GM19099 (cell line): ENCODE data around the gene SHBG.

Experiments used
- POLR2A ChIP-seq: IDR thresholded peaks from 3 replicates; pipeline ENCODE4 v1.6.1; 2011; ENCODE audit warnings: low read depth; ENCODE audit not compliant: insufficient read length; ENCODE audit errors: extremely low read depth

SHBG gene

DNA sequence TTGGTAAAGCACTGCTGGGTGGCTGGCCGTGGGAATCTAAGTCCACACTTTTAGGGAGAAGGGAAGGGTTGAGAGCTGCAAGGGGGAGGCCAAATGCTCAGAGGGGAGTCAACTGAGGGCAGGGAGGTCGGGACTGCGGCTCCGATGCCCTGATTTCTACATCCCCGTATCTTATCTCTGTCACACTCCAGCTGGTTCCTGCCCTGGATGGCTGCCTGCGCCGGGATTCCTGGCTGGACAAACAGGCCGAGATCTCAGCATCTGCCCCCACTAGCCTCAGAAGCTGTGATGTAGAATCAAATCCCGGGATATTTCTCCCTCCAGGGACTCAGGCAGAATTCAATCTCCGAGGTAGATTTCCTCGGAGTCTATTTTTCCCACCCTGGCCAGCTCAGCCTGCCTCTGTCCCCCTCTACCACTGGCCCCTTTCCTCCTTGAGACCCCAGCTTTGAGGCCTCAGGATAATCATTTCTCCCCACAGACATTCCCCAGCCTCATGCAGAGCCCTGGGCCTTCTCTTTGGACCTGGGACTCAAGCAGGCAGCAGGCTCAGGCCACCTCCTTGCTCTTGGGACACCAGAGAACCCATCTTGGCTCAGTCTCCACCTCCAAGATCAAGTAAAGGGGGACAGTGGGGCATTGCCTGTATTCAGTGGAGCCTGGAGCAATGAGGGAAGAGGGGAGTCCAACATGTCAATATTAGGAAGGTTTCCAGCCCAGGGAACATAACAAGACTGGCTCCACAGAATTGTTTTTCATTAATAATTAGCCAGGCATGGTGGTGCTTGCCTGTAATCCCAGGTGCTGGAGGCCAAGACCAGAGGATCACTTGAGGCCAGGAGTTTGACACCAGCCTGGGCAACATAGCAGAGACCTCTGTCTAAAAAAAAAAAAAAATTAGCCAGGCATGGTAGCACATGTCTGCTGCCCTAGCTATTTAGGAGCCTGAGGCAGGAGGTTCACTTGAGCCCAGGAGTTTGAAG lies 1.8 kb downstream of the SHBG start:
- no peak for TF ChIP-seq POLR2A

DNA sequence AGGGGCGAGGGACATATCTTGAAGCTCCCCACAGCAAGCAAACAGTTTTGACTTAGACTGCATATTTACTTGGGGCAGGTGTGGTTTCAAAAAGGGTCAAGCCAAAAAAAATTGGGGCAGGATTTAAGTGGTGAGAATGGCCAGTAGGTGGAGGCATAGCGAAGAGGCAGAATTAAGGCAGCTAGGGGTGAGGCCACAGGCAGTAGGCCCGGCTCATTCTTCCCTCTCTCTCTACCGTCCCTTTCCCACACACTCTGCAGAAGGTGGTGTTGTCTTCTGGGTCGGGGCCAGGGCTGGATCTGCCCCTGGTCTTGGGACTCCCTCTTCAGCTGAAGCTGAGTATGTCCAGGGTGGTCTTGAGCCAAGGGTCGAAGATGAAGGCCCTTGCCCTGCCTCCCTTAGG lies 2.6 kb downstream of the SHBG start:
- TF ChIP-seq POLR2A = no peak

DNA sequence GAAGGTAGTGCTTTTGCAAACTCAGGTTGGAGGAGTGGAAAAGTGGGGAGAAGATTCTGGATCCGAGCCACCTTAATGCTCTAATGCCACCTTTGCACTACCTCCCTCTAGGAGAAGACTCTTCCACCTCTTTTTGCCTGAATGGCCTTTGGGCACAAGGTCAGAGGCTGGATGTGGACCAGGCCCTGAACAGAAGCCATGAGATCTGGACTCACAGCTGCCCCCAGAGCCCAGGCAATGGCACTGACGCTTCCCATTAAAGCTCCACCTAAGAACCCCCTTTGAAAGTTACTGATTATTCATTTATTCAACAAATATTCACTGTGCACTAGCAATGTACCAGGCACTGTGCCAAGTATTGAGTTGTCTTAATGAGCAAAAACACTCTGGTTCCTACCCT lies 3.2 kb downstream of the SHBG start:
- no peak for TF ChIP-seq POLR2A

DNA sequence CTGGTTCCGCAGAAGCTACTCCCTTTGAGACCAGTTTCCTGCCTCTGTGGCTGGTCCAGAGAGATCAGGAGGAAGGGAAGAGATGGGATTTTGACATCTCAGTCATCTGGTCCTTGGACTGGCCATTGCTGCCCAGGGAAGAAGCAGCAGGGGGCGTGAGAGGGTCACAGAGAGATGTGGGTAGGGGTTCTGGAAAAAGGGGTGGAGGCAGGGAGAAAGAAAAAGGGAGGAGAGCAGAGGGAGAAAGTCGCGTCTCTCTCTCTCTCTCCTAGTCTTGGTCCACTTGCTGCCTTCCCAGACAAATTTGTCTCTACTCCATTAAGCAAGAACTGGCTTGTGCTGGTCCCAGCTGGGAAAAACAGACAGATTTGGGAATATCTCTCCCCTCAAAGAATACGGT lies 4.4 kb downstream of the SHBG start:
- no peak for TF ChIP-seq POLR2A

DNA sequence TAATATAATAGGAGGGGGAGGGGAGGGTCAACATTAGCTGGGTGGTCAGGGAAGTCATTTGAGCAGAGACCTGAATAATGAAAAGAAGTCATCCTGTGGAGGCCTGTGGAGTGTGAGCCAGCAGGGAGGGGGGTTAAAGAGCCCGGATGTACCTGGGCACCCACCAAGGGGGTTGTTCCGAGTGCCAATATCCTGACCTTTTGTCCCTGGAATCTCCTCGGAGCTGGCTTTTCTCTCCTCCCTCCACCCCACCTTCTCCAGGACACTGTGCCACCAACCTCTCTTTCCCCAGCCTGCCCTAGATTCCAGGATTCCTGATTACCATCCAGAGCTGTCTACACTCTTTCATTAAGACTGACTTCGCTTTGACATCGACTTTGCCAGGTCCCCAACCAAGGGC lies 6.2 kb downstream of the SHBG start:
- TF ChIP-seq POLR2A = no peak

DNA sequence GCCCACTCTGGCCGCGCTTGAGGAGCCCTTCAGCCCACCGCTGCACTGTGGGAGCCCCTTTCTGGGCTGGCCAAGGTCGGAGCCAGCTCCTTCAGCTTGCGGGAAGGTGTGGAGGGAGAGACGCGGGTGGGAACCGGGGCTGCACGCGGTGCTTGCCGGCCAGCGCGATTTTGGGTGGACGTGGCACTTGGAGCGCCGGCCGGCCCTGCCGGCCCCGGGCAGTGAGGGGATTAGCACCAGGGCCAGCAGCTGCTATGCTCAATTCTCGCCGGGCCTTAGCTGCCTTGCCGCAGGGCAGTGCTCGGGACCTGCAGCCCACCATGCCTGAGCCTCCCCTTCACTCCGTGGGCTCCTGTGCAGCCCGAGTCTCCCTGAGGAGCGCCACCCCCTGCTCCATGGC lies 10.8 kb downstream of the SHBG start:
- no peak for TF ChIP-seq POLR2A

DNA sequence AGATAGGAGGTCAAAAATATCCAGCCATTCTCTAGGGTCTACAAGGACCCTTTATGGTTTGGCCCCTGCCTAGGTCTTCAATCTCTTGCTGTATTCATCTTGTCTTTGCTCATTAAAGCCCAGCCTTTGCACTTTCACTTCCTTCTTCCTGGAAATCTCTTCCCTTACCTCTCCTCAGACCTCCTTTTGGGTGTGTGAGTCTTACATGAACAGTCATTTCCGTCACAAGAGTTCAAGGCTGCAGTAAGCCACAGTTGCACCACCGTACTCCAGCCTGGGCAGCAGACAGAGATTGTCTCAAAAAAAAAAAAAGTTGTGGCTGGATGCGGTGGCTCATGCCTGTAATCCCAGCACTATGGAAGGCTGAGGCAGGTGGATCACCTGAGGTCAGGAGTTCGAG lies 14.8 kb downstream of the SHBG start:
- no peak for TF ChIP-seq POLR2A

DNA sequence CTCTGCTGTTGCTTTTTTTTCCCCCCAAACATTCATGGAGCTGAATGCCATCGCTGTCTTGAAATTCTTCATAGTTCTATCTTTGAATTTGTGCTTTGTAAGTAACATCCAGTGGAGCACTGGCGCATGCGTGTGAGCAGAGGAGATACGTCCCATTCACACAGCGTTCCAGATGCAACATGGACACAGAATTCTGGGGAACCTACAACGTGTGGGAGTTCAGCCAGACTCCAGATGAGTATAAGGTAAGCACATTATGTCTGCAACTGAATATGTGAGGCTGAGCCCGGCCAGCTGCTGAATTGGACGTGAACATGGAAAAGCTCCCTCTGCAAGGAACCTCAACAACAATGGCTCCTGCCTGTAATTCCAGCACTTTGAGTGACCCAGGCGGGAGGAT lies 16.5 kb downstream of the SHBG start:
- TF ChIP-seq POLR2A = no peak

DNA sequence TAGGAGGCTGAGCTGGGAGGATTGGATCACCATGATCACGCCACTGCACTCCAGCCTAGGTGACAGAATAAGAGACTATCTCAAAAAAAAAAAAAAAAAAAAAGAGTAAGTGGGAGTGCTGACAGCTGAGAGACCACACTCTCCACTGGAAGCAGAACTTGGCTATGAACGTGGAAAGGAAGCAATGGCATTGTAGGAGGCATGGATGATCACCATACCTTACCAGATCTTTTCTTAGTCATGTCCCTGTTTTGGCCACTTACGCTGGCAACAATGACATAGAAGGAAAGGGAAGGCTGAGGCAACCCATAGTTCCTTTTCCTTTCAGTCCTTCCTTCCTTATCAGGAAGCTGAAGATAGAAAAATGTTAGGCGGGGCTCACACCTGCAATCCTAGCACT lies 17.1 kb downstream of the SHBG start:
- TF ChIP-seq POLR2A = no peak

DNA sequence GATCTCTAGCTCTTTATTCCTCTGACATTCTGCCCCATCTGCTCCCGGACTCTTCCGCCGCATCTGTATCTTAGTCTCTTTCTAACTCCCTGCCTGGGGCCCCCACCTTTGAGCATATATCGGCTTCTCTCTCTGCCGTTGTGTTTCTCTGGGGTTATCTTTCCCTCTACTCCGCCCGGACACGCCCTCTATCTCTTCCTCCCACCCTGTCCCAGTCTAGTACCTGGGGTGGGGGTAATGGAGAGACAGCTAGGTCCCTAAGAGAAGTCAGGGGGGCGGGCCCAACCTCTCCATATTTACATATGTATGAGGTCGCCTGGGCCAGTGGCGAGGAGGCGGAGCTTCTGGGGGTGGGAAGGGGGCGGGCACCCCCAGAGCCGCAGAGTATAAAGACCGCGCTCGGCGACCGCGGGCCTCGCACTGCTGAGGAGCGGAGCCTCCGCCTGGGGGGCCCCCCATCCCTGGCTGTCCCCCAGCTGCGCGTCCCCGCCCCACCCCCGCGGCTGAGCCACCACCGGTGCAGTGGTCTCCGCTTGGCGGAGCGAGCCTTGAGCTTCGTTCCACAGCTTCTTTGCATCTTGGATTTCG lies 20.7 kb downstream of the SHBG start, which contains the start of gene ATP1B2:
Gene ATP1B2, plus strand, starts transcription at position 418 of the 588 bp plus-strand sequence. CDS start 593 bp downstream, outside the sequence.
- TF ChIP-seq POLR2A = peak; percentile 20

DNA sequence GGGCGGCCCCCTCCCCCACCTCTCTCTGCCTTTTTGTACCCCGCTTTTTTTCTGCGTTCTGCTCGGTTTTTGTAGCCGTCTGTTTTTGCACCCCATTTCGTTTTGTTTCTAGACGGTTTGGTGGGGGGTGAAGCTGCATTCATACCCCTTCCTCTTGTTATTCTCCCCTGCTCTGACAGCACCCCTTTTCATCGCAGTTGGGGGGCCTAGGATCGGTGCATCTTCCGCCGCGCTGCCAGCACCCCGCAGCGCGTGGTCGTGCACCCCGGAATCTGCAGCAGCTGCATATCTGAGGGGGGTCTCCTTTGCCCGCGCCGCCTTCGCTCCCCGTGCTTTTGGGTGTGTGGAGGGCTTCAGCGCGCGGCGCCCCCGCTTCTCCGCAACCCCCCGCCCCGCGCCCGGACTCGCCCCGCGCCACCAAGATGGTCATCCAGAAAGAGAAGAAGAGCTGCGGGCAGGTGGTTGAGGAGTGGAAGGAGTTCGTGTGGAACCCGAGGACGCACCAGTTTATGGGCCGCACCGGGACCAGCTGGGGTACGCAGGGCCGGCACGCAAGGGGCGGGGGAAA lies 21.2 kb downstream of the SHBG start:
- TF ChIP-seq POLR2A = no peak

DNA sequence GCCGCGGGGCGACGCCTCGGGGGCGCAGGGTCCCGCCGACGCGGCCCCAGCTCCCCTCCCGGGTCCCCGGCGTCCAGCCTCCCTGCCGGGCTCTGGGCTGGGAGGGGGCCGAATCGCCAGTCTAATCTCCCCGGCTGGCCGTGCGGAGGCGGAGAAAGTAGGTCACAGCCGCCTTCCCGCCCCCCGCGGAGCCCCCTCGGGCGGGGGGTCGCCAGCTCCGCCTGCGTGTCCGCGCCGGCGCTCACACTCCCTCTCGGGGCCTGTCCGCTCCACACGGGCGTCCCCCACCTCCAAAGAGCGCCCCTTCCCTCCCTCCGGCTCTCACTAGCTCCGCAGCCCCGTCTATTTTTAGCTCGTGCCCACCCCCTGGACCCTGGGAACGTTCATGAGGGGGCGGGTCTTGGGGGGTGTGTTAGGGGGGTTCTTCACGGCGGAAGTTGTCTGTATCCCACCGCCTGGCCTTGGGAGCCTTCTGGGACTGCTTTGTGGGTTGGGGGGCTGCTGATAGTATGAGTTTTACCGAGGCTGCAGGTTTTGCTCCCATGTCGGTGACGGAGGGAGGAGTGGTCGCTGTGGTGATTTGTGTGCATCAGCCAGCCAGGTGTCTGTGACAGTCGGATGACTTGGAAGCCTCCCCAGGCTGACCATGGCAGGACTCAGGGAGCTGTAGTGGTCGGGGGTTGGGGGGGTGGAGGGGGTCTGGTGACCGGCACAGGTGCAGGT lies 21.9 kb downstream of the SHBG start:
- TF ChIP-seq POLR2A = no peak

DNA sequence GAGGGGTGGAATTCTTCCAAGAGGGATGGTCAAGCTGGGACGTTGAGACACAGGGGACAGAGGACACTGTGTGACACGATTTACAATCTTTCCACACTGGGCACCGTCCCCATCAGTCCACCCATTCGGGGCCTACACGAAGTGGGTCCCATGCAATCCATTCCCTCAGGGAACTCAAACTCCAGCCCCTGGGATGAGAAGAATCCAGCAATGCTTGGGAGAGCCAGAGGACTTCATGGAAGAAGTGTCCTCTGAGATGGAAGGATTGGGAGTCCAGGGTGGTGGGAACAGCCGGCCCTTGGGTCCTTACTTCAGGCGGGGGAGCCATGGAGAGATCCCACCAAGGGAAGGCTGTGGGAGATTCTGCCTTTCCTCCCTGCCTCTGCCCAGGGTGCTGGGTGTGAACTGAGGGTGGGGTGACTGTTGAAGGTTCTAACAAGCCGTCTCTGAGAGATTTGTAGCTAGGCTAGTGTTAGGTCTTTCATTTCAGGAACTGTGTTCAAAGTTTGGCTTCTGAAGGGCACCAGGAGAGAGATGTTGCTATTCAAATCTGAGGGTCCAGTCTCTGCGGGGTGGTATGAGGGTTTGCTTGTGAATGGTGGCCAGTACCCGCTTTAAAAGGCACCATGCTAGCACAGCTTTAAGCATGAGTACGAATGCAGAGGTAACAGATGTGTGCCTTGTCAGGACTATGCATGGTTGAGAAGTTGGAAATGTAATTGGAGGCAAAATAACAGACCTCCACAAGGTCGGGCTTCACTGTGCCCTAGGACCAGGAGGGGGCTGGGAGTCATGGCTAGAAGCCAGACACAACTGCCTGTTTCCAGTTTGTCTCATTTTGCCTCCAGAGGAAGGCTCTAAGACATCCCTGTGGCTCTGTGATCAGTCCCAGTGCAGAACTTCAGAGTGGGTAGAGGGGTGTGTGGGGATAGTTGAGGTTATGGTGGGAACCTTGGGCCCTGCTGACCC lies 22.7 kb downstream of the SHBG start:
- no peak for TF ChIP-seq POLR2A

DNA sequence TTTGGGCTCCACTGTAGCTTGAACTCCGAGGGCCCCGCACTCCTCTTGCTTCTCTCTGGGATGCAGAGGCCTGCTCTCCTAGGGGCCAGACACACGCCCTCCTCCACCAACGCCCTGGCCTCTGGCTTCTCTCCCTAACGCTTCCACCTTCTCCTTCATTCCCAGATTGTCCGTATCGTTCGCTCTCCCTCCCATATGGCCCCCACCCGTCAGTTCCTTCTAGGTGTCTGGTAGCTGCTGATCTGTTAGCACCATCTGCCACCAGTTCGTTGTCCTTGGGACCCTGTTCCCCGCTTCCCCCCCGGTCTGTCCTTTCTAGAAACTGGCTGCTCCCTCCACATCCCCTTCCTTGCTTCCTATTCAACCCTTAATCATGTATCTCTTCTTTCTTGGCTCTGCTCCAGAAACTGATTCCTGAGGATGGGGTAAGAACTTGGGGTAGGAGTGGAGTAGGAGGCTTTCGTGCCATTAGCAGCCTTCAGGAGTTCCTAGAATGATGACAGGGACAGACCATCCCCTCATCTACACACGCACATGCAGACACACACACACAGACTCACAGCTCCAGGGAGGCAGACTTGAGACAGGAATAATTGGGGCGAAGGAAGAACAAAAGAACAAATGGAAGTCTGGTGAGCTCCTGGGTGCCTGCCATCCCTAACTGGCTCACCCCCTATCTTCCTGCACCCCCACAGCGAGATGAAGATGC lies 25.1 kb downstream of the SHBG start:
- TF ChIP-seq POLR2A = no peak

DNA sequence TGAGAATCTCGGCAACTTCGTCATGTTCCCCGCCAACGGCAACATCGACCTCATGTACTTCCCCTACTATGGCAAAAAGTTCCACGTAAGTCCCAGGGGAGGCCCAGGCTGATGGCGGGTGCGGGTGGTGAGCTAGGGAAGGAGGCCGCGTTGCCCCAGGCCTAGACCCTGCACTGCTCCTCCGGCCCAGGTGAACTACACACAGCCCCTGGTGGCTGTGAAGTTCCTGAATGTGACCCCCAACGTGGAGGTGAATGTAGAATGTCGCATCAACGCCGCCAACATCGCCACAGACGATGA lies 25.6 kb downstream of the SHBG start:
- no peak for TF ChIP-seq POLR2A
